Activated CD4-positive, alpha-beta T cell treated with anti-CD3 and anti-CD28 coated beads, Interleukin-2, amount 50 U/mL, for 16 hours (primary cell): ENCODE results near the gene TTLL10.
"Not testable (repeated sequence)": the region's sequence is repeated elsewhere in the genome, so short reads cannot be mapped to it uniquely, and the experiment has no call there.

Experiments used
- DNase-seq: peaks from one replicate; pipeline ENCODE4 v3.0.0-alpha.2; 2020

Gene TTLL10

DNA sequence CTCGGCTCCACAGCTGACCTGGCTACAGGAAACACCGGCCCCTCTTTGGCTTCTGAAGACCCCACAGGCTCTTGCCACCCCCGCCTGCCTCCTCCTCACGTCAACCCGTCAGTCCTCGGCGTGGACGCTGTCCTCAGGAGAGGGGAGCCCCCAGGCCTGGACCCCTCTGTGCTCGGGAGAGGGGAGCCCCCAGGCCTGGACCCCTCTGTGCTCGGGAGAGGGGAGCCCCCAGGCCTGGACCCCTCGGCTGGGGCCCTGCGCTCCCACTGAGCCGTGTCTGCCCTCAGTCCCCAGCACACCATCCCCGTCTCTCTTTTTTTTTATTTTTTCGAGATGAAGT, 31.8 kb upstream of the TTLL10 start:
- DNase-seq, result no peak

DNA sequence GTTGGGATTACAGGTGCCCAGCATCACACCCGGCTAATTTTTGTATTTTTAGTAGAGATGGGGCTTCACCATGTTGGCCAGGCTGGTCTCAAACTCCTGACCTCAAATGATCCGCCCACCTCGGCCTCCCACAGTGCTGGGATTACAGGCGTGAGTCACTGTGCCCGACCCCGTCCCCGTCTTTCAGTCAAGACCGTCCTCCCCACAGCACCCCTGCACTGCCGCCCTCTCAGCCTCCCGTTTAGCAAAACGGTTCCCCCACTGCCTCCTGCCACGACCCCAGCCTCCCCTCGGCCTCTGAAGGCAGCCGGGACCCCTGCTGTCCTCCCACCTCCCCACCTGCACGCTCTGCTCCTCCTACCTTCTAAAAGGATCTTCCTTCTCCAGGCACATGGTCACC, 31.3 kb upstream of the TTLL10 start:
- DNase-seq, result not testable (repeated sequence)

DNA sequence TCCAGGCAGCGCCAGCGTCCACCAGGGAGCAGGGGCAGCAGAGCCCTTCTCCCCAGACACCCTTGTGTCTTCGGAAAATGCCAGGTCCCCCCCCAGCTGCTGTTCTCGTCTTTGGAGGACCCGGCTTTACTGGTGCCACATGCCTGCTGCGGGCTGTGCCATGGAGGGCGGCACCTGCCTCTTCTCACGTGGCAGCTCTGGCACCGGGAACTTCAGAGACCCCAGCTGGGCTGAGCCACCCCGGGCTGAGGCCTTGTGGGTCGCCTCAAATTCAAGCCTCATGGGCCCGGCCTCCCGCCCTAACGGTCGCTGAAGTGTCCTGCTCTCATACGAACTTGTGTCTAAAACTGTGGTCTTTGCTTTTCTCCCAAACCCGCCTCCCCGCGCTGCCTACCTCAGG, 30.8 kb upstream of the TTLL10 start:
- no peak for DNase-seq

DNA sequence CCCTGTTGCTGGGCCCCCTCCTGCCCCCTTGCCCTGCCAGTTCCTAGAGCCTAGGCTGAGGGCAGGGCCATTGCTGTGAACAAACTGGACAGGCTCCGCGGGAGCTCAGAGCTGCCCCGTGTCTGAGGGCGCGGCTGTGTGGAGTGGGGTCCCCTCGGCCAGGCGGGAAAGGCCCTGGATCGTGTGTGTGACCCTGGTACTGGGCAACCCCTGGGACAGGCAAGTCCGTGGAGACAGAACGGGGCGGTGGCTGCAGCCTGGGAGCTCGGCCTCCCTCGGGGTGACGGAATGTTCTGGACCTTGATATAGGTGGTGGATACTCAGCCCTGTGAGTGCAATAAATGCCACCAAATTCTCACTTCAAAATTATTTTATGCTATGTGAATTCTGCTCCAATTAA, 30.0 kb upstream of the TTLL10 start:
- no peak for DNase-seq

DNA sequence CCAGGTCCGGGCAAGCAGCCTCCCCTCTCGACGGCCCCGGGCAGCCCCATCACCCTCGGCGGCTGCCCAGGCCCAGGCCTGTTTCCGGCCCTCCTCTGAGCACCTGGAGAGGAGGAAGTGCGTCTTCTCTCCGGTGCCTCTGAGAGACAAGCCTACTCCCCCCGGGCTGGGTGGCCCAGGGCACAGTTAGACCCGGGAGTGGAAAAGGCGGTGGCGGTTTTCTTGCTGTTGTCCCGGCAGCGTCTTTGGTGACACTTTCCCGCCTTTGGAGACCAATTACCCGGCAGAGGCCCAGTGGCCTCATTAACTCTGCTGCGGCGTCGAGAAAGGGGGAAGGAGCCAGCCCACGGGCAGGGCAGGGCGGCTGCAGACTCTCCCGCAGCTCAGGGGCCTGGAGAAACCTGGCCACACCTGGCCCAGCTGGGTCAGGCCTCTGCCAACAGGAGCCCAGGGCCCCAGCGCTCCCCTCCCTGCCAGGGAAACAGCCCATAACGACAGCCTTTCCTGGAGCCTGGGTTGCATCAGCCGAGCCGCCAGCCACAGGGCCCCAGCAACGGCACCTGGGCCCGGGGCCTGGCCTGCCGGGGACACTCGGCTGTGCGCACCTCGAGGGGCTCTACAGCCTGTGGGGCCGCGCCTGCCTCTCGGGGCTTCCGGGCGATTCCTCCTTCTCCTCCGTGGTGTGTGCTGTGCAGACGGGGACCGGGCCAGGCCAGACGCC, 29.4 kb upstream of the TTLL10 start:
- DNase-seq, result peak; percentile 47

DNA sequence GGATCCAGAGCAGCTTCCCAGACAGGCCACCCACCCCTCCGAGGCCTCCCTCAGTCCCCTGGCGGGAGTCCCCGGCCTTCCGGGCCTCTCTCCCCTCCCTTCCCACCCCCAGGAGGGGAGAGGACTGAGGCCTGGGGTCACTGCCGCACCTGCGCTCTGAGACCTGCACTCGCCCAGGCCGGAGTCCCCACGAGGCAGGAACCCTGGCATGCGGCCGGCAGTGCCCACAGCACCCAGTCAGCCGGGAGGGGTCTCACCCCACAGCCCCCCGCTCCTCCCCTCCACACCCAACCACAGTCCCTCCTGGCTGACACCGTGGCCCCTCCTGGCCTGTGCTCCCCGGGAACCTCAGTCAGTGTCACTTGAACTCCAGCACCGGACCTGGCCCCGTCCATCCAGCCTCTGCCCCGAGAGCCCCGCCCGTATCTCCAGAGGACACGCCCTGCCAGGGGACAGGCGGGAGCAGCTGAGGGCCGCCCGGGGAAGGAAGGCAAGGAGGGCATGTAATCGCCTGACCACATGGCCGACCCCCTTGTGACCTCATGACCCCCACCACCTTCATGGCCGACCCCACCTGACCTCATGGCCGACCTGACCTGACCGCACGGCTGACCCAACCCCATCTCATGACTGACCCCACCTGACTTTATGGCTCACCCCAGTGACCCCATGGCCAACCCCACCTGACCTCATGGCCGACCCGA, 28.7 kb upstream of the TTLL10 start:
- no peak for DNase-seq

DNA sequence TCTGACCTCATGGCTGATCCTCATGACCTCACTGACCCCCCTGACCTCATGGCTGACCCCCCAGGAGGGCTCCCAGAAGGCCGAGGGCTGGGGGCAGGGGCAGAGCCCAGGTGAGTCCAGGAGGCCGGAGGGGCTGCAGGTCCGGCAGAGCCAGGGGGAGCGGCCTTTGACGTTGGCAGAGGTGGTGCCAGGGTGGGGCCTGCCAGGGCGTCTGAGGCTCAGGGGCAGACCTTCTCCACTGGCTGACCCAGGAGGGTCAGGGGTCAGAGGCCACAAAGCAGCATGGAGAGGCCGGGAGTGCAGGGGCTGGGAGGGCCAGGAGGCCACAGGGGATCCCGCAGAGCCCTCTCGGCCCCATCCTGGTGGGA, 28.1 kb upstream of the TTLL10 start:
- DNase-seq, result no peak

DNA sequence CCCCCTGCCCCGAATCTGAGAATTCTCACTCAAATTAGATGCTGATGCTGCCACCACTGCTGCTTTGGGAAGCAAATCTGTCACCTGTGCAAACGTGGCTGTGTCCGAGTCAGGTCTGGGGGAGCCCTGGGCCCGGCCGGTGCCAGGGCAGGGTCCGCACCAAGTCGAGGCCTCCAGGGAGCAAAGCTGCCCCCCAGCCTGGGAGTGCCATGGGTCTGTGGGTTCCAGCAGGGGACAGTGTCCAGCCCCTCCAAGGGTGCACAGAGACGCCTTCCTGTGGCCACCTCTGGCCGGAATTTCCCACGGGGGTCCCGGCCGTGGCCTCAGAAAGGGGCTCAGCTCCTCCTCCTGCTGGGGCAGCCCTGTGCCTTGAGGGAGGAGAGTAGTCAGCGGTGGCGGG, 27.7 kb upstream of the TTLL10 start:
- no peak for DNase-seq

DNA sequence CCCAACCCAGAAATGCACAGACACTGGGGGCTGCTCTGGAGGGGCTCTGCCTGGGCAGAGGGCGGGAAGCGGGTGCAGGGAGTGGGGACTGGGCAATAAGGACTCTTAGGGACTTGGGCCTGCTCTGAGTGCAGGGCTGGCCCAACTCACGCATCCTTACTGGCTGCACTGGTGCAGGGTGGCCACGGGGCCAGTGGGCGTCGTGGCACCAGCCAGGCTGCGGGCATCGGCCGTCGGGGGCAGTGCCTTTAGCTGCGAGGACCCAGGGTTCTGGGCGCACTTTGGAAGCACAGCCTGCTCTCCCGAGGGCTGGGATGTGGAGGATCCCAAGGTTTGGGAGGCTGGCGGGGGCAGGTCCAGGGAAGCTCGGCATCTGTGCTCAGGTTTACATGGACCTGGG, 27.1 kb upstream of the TTLL10 start:
- no peak for DNase-seq

DNA sequence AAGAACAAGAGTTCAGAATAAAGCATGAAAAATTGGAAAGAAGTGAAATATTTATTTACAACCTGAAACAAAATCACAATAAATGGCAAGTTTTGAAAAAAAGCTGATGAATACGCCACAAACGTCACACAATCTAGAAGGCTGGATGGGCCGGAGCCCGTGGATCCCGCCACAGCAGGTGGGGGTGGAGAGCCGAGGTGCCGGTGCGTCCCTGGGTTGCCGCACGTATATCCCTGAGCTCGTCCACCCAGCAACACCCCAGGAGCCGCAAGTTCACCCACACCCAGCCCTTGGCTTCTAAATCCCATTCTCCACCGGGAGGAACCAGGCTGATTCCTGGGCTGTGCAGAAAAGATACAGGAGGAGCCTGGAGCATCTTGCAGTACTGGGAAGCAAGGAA, 25.6 kb upstream of the TTLL10 start:
- no peak for DNase-seq

DNA sequence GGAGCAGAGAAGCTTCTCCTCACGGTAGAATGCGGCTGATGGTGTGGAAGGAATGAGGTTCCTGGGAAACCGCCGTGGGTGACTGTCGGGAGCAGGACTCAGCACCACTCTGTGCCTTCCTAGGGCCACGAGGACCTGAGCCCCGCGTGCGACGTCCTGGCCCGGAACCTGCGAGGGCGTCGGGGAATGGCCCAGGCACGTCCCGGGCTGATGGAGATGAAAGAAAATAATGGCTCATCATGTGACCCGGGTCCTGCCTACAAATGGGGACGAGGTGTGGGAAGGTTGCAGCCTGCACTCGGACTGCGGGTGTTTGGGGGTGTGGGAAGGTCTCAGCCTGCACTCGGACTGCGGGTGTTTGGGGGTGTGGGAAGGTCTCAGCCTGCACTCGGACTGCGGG, 25.1 kb upstream of the TTLL10 start:
- DNase-seq, result no peak

DNA sequence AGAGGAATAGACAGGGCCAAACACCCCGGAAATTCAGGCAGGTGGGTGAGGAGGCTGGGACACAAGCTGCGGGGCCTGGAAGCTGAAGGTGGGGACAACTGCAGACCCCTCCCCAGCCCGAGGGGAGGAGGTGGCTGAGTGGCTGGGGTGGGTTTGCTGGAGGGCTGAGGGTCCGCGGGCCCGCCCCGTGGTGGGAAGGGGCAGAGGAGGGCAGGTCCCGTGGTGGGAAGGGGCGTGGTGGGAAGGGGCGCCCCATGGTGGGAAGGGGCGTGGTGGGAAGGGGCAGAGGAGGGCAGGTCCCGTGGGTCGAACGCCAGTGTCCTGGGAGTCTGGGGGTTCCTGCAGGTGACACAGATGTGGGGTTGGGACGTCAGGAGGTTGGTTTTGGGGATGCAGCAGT, 24.3 kb upstream of the TTLL10 start:
- no peak for DNase-seq

DNA sequence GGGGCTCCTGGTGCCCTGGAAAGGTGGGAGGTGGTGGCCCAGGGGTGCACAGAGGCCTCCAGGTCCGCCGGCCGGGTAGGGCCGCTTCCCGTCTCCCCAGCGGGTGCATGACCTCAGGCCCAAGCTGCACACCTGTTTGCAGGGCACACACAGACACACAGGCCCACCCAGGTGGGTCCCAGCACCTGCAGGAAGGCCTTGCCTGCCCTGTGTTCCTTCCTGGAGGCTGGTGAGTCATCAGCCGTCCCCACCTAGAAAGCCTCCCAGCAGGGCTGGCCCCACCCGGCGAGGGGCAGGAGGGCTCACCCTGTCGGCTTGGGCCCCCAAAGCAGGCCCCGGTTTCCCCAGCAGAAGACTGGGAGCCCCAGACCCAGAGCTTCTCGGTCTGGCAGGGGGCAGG, 23.6 kb upstream of the TTLL10 start:
- no peak for DNase-seq

DNA sequence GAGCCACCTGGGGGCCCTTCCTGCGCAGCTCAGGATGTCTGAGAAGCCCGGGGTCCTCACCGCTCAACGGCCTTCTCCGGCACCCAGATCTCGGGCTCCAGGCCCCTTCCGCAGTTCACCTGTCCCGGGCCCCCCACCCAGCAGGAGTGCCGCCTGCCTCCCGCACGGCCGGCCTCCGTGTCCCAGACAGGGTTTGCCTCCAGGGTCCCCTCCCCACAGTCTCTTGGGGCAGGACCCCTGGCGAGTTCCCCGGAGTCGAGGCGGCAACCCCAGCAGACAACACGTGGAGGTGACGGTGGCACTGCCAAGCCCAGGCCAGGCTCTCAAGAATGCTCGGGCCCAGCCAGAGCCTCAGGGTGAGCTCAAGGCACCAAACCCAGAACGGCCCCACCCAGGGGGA, 22.4 kb upstream of the TTLL10 start:
- no peak for DNase-seq

DNA sequence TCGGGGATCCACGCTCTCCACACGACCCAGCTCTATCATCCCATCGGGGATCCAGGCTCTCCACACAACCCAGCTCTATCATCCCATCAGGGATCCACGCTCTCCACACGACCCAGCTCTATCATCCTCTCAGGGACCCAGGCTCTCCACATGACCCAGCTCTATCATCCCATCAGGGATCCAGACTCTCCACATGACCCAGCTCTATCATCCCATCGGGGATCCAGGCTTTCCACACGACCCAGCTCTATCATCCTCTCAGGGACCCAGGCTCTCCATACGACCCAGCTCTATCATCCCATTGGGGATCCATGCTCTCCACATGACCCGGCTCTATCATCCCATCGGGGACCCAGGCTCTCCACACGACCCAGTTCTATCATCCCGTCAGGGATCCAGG, 21.2 kb upstream of the TTLL10 start:
- DNase-seq, result not testable (repeated sequence)

DNA sequence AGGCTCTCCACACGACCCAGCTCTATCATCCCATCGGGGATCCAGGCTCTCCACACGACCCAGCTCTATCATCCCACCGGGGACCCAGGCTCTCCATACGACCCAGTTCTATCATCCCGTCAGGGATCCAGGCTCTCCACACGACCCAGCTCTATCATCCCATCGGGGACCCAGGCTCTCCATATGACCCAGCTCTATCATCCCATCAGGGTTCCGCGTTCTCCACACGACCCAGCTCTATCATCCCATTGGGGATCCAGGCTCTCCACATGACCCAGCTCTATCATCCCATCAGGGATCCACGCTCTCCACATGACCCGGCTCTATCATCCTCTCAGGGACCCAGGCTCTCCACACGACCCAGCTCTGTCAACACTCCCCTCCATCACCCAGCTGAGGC, 20.5 kb upstream of the TTLL10 start:
- not testable (repeated sequence) for DNase-seq

DNA sequence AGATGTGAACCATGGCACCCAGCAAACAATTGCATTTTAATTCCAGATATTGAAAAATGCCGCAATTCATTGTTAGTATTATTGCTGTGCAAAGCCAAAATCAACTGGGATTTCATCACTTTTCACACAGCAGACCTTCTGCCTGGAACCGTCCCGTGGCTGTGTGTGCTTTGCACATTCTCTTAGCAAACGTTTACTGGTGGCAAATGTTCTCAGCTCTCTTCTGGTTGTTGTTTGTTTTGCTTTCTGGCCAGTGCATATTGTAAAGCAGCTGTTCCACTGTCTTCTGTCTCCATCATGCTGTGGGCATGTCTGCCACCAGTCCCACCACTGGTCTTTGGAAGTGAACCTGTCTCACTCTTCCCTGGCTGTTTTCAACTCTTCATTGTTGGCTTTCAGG, 19.8 kb upstream of the TTLL10 start:
- no peak for DNase-seq

DNA sequence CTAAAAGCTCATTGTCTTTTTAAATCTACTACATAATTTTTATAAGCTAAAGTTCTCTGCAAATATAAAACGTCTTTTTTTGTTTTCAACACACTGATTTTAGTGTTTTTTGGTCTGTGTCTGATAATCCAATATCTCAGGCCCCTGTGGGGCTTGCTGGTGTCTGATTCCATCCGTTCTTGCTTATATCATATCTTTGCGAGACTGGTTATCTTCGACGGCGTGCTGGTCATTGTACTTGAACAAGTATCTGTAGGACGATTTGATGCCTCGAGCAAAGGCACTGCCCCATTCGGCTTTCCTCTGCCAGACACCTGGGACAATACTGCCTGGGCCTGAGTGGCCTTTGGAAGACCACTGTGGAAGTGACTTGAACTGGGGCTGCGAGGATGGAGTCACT, 18.4 kb upstream of the TTLL10 start:
- DNase-seq, result no peak

DNA sequence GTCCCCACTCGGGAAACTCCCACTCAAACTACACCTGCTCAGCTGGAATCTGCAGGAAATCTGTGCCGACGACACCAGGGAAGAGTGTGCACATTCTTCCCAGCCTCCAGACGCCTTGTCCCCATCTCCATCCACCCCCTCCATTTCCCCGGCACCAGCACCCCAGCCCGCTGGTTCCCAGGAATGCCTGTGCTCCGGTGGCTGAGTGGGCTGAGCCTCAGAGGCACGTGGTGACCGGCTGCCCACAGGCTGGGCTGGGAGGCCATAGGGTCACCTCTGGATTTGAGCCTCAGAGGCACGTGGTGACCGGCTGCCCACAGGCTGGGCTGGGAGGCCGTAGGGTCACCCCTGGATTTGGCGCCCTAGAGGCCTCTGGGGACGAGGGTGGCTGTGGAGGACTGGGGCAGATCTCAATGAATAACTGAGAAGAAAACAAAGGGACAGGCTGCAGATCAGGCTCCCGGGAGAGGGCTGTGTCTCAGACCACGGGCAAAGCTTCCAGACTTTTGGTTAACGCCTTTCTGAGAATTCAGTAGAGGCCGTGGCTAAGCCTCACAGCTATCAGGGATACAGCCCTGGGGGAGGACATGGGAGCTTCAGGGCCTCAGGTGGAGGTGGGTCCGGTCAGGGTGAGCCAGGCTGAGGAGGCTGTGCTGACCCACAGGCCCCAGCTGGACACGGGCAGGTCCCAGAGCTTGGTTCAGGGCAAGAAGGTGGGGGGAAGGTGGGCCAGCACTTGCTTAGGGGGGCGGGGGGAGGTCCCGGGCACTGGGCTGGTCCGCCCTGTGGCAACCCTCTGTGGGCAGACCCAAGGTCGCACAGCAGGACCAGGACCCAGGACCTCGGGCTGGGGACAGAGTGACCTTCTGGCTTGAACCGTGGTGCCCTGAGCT, 17.3 kb upstream of the TTLL10 start:
- no peak for DNase-seq

DNA sequence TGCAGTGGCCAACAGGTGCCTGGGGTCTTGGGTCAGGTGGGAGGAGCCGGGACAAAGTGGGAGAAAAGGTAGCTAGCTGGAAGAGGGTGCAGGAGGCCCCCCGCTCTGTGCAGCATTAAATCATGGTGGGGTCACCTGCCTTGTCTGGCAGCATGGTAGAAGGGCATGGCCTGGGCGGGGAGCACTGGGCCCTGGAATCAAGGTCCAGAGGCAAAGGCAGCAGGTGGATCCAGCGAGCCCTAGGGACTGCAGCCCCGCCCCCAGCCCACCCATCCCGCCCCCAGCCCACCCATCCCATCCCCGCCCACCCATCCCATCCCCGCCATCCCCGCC, 16.7 kb upstream of the TTLL10 start:
- no peak for DNase-seq

DNA sequence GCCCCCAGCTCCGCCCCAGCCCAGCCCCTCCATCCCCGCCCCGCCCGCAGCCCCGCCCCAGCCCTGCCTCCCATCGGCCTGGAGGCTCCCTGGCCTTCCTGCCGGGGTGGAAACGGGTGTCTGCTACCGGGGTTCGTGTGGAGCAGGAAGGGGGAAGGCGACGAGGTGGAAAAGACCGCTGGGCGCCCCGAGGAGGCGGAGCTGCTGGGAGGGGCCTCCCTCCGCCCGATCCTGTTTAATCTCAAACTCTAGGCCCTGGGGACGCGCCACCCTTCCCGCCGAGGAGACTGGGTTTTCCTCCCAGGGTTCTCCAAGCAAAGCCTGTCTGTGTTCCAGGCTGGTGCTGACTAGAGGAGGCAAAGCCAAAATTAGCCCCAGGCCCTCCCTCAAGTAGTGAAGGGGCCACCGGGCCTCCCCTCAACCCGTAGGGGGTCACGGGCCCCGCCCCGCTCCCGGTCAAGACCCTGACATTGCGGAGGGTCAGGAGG, 16.2 kb upstream of the TTLL10 start:
- DNase-seq, result peak; percentile 77

DNA sequence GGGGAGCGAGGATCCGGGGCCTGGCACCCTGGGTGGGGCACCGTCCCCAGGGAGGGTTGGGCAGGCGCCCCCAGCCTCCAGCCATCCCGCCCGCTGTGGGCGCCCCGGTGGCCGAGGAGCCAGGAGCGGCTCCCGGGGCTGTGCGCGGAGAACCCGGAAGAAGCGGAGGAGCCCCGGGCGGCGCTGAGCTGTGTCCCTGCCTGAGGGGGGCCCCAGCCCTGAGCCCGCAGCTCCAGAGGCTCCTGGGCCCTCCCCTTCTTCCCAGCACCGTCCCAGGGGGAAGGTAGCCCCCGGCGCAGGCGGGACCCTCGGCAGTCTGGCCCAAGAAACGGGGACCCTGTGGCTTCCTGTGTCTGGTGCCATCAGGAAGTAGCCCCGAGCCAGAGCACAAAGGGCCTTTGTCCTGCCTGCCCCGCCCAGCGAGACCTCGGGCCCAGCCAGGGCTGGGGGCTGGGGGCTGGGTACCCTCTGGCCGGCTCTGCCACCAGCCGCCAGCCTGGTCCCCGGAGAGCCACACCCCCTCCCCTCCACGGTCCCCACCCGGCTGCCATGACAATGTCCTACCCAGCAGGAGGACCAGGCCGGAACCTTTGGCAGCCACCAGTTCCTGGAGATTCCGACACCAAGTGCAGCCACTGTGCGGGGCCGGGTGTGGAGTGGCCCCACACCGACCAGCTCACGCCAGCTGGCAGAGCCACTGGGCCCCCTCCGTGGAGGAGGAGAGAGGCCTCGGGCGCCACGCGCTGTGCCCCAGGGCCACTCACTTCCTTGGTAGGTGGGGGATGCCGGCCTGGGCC, 15.6 kb upstream of the TTLL10 start:
- no peak for DNase-seq

DNA sequence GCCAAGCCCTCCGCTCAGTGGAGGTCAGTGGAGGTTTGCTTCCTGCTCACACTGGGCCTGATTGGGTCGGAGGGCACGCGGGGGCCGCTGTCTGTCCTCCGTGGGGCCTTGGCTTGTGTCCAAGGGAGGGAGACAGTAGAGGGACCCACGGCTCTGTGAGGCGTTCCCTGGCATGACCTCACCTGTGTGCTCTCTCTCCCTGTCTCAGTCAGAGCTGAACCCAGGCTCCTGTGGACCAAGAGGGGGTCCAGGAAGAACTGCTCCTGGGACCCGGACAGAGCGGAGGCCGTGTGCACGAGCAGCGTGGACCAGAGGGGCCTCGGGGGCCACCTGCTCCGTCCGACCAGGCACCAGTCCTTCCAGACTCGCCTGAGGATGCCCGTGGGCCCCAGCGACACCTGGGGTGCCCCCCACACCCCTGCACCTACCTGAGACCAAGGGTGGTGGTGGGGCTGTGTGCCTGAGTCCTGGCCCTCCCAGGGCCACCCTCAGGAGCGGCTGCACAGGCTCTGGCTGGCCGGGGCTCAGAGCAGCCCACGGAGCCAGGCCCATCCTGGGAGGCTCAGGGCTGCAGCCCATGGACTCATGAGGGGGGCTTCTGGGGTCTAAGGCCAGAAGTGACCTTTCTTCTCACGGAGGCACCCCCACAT, 13.3 kb upstream of the TTLL10 start:
- DNase-seq, result no peak
